Measurements from ENCODE around the gene VPS54.
"Not testable (repeated sequence)": the region's sequence is repeated elsewhere in the genome, so short reads cannot be mapped to it uniquely, and the experiment has no call there.

VPS54 gene

GRCh38 chr2:64003239-64003638, 16.0 kb downstream of the VPS54 start:
- H3K36me3 ChIP-seq (ENCODE audit: control insufficient read depth, insufficient read depth, low read length, severe bottlenecking): peaks cover 4% of the 10 kb centered on the region
- no peaks in the 10 kb centered on the region for H3K27me3 ChIP-seq (replicated peaks; ENCODE audit: control insufficient read depth, insufficient read depth, low read length)
- H3K9me3 ChIP-seq (ENCODE audit: control insufficient read depth, low read length): no peaks in the 10 kb centered on the region
- no peak overlapping the region for H3K4me3 ChIP-seq (ENCODE audit: low read length)
- no peak for DNase-seq (ENCODE audit: low read depth)
- H3K9ac ChIP-seq (ENCODE audit: low read length): no peak overlapping the region
- peaks cover under 1% of the 10 kb centered on the region for H3K4me1 ChIP-seq (ENCODE audit: control insufficient read depth, insufficient read depth, low read length)

- Histone ChIP-seq H3K4me1 (ENCODE audit: control insufficient read depth, insufficient read depth, low read length) (no peaks in the 10 kb centered on the region), H3K9ac (ENCODE audit: low read length) (no peak overlapping the region), H3K27me3 (replicated peaks; ENCODE audit: control insufficient read depth, insufficient read depth, low read length) (no peaks in the 10 kb centered on the region), H3K4me3 (ENCODE audit: low read length) (no peak overlapping the region), H3K36me3 (ENCODE audit: control insufficient read depth, insufficient read depth, low read length, severe bottlenecking) (no peaks in the 10 kb centered on the region), H3K9me3 (ENCODE audit: control insufficient read depth, low read length) (no peaks in the 10 kb centered on the region)
- no peak for DNase-seq (ENCODE audit: low read depth)
These were observed 17.7 kb downstream of the VPS54 start for GRCh38 chr2:64001382-64002101.

GRCh38 chr2:64000630-64001381, 18.4 kb downstream of the VPS54 start:
- no peak overlapping the region for H3K4me3 ChIP-seq (ENCODE audit: low read length)
- H3K4me1 ChIP-seq (ENCODE audit: control insufficient read depth, insufficient read depth, low read length): no peaks in the 10 kb centered on the region
- no peak overlapping the region for H3K9ac ChIP-seq (ENCODE audit: low read length)
- DNase-seq (ENCODE audit: low read depth): no peak
- H3K36me3 ChIP-seq (ENCODE audit: control insufficient read depth, insufficient read depth, low read length, severe bottlenecking): no peaks in the 10 kb centered on the region
- no peaks in the 10 kb centered on the region for H3K9me3 ChIP-seq (ENCODE audit: control insufficient read depth, low read length)
- no peaks in the 10 kb centered on the region for H3K27me3 ChIP-seq (replicated peaks; ENCODE audit: control insufficient read depth, insufficient read depth, low read length)

- H3K36me3 ChIP-seq (ENCODE audit: control insufficient read depth, insufficient read depth, low read length, severe bottlenecking): no peaks in the 10 kb centered on the region
- no peak overlapping the region for H3K4me3 ChIP-seq (ENCODE audit: low read length)
- no peak for DNase-seq (ENCODE audit: low read depth)
- no peaks in the 10 kb centered on the region for H3K4me1 ChIP-seq (ENCODE audit: control insufficient read depth, insufficient read depth, low read length)
- H3K9ac ChIP-seq (ENCODE audit: low read length): no peak overlapping the region
- no peaks in the 10 kb centered on the region for H3K27me3 ChIP-seq (replicated peaks; ENCODE audit: control insufficient read depth, insufficient read depth, low read length)
- H3K9me3 ChIP-seq (ENCODE audit: control insufficient read depth, low read length): no peaks in the 10 kb centered on the region
These were observed 20.2 kb downstream of the VPS54 start for GRCh38 chr2:63999049-63999448.

DNA sequence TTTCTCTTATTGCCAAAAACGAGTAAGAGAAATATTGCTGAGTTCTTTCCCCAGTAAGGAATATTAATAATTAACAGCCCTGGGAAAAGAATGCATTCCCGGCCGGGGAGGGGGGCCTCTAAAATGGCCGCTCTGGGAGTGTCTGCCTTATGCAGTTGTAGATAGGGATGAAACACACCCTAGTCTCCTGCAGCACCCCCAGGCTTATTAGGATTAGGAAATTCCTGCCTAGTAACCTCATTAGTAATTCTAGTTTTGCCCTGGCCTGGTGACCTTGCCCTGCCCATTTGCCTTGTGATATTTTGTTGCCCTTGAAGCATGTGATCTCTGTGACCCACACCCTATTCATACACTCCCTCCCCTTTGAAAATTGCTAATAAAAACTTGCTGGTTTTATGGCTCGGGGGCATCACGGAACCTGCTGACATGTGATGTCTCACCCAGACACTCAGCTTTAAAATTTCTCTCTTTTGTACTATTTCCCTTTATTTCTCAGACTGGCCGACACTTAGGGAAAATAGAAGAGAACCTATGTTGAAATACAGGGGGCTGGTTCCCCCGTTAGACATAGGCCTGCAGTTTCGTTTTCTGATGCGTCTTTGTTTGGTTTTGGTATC, 22.5 kb downstream of the VPS54 start:
- not testable (repeated sequence) for H3K36me3 ChIP-seq (ENCODE audit: control insufficient read depth, insufficient read depth, low read length, severe bottlenecking); H3K27me3 ChIP-seq (replicated peaks; ENCODE audit: control insufficient read depth, insufficient read depth, low read length); H3K4me3 ChIP-seq (ENCODE audit: low read length)

GRCh38 chr2:63994329-63995070, 24.7 kb downstream of the VPS54 start:
- not testable (repeated sequence) for H3K27me3 ChIP-seq (replicated peaks; ENCODE audit: control insufficient read depth, insufficient read depth, low read length); H3K9me3 ChIP-seq (ENCODE audit: control insufficient read depth, low read length); H3K4me3 ChIP-seq (ENCODE audit: low read length); H3K36me3 ChIP-seq (ENCODE audit: control insufficient read depth, insufficient read depth, low read length, severe bottlenecking); H3K9ac ChIP-seq (ENCODE audit: low read length); H3K4me1 ChIP-seq (ENCODE audit: control insufficient read depth, insufficient read depth, low read length)
- DNase-seq (ENCODE audit: low read depth): peak; percentile 5

More for the DNA sequence above, 22.5 kb downstream of the VPS54 start:
- H3K4me1 ChIP-seq (ENCODE audit: control insufficient read depth, insufficient read depth, low read length); H3K9me3 ChIP-seq (ENCODE audit: control insufficient read depth, low read length); DNase-seq (ENCODE audit: low read depth); H3K9ac ChIP-seq (ENCODE audit: low read length): not testable (repeated sequence)

GRCh38 chr2:63993871-63994270, 25.4 kb downstream of the VPS54 start:
- no peak overlapping the region for H3K4me3 ChIP-seq (ENCODE audit: low read length)
- no peaks in the 10 kb centered on the region for H3K9me3 ChIP-seq (ENCODE audit: control insufficient read depth, low read length)
- H3K27me3 ChIP-seq (replicated peaks; ENCODE audit: control insufficient read depth, insufficient read depth, low read length): no peaks in the 10 kb centered on the region
- no peak overlapping the region for H3K9ac ChIP-seq (ENCODE audit: low read length)
- H3K36me3 ChIP-seq (ENCODE audit: control insufficient read depth, insufficient read depth, low read length, severe bottlenecking): no peaks in the 10 kb centered on the region
- H3K4me1 ChIP-seq (ENCODE audit: control insufficient read depth, insufficient read depth, low read length): no peaks in the 10 kb centered on the region
- DNase-seq (ENCODE audit: low read depth): no peak

DNA sequence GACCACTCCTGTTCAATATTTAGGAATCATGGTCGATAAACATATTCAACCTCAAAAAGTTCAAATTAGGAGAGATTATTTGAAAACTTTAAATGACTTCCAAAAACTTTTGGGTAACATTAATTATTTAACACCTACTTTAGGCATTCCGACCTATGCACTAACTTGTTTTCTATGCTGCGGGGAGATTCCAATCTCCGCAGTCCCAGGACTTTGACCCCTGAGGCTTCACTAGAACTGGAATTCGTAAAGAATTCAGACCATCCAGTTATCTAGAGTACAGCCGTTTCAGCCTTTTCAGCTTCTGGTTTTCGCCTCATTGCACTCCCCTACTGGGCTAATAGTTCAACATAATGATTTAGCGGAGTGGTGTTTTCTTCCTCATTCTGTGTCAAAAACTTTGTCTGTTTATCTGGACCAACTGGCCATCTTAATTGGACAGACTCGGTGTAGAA, 26.1 kb downstream of the VPS54 start:
- not testable (repeated sequence) for DNase-seq (ENCODE audit: low read depth); H3K4me1 ChIP-seq (ENCODE audit: control insufficient read depth, insufficient read depth, low read length); H3K9ac ChIP-seq (ENCODE audit: low read length); H3K36me3 ChIP-seq (ENCODE audit: control insufficient read depth, insufficient read depth, low read length, severe bottlenecking); H3K27me3 ChIP-seq (replicated peaks; ENCODE audit: control insufficient read depth, insufficient read depth, low read length); H3K4me3 ChIP-seq (ENCODE audit: low read length); H3K9me3 ChIP-seq (ENCODE audit: control insufficient read depth, low read length)

- H3K4me3 ChIP-seq (ENCODE audit: low read length): no peak overlapping the region
These were observed 27.1 kb downstream of the VPS54 start for GRCh38 chr2:63992061-63992685.

DNA sequence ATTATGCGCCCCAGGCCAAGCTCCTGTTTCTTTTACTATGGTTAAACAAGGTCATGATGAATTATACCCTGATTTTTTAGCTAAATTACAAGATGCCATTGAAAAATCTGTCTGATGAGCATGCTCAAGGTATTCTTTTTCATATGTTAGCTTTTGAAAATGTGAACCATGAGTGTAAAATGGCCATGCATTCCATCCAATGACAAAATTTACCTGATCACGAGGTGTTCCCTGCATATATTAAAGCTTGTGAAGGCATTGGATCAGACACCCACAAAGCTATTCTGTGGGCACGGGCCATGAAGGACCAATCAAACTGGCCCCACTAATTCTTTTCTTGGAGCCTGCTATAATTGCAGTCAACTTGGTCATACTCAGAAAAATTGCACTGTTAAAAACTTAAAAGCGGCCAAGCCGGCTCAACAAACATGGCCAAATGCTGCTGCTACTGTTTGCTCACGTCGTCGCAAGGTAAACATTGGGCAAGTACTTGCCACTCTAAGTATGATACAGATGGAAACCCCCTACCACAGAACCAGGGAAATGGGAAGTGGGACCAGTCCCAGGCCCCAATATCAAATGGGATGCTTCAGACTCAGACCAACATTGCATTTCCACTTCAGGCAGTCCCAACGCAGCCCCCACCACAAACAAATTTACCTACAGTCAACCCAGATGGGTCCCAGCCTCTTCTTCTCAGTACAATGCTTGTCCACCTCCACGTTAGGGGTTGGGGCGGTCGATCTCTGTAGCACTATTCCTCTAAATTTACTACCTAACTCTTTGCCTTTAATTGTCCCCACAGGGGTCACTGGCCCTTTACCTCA, 27.8 kb downstream of the VPS54 start:
- not testable (repeated sequence) for DNase-seq (ENCODE audit: low read depth)

More at GRCh38 chr2:63992061-63992685, 27.1 kb downstream of the VPS54 start:
- no peak for DNase-seq (ENCODE audit: low read depth)
- no peaks in the 10 kb centered on the region for H3K4me1 ChIP-seq (ENCODE audit: control insufficient read depth, insufficient read depth, low read length)
- H3K9me3 ChIP-seq (ENCODE audit: control insufficient read depth, low read length): no peaks in the 10 kb centered on the region
- no peaks in the 10 kb centered on the region for H3K27me3 ChIP-seq (replicated peaks; ENCODE audit: control insufficient read depth, insufficient read depth, low read length)
- H3K36me3 ChIP-seq (ENCODE audit: control insufficient read depth, insufficient read depth, low read length, severe bottlenecking): no peaks in the 10 kb centered on the region
- no peak overlapping the region for H3K9ac ChIP-seq (ENCODE audit: low read length)

More for the DNA sequence above, 27.8 kb downstream of the VPS54 start:
- not testable (repeated sequence) for H3K4me1 ChIP-seq (ENCODE audit: control insufficient read depth, insufficient read depth, low read length); H3K4me3 ChIP-seq (ENCODE audit: low read length); H3K9ac ChIP-seq (ENCODE audit: low read length); H3K9me3 ChIP-seq (ENCODE audit: control insufficient read depth, low read length); H3K27me3 ChIP-seq (replicated peaks; ENCODE audit: control insufficient read depth, insufficient read depth, low read length); H3K36me3 ChIP-seq (ENCODE audit: control insufficient read depth, insufficient read depth, low read length, severe bottlenecking)
